ENCODE results near the gene LNP1. TPM values are rescaled to one million over a fixed set of nuclear protein-coding genes. Genes with fewer than 3 reads are reported as not detected.

The LNP1 gene
- total RNA-seq, 1 donor from 2014 or later, result 2.6 TPM

DNA sequence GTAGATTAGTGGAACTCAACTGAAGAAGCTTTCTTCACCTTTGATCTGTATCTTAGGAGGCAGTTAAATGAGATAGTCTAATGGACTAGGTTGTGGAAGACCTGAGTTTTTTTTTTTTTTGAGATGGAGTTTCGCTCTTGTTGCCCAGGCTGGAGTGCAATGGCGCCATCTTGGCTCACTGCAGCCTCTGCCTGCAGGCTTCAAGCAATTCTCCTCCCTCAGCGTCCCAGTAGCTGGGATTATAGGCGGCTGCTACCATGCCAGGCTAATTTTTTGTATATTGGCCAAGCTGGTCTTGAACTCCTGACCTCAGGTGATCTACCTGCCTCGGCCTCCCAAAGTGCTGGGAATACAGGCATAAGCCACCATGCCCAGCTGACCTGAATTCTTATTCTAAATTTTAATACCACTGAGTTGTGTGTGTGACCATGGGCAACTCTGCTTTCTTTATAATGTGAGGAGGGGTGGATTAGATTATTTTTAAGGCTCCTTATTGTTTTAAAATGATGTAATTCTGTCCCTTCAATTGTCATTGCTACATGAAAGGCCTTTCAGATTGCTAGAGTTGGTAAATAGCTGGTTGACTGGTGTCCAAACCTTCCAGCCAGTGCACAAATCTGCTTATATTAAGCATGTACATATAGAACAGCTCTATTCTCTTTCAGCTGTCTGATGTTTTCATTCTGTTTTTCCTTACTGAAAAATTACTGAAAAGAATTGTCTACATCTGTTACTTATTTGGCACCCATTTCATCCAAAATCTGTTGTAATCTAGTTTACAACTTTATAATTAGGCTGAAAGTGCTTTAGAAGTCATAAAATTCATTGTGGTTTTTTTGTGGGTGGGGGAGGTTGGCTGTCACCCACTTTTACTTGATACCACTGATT is 2.3 kb downstream of the LNP1 start:
- no peak overlapping the region for H3K9ac ChIP-seq (ENCODE audit: low read length)
- no peaks in the 10 kb centered on the region for H3K27me3 Mint-ChIP-seq (ENCODE audit: low read depth, unreplicated experiment)
- H3K4me1 ChIP-seq (ENCODE audit: insufficient read depth, low read length), result peaks cover 11% of the 10 kb centered on the region
- peaks cover 2% of the 10 kb centered on the region for H3K36me3 Mint-ChIP-seq (ENCODE audit: low read depth, unreplicated experiment)
- FAIRE-seq (no peak), DNase-seq (ENCODE audit: low read depth) (no peak)
- no peaks in the 10 kb centered on the region for H3K27me3 ChIP-seq (ENCODE audit: insufficient read depth, low read length)
- H3K4me1 Mint-ChIP-seq (ENCODE audit: low read depth, unreplicated experiment), result peaks cover 12% of the 10 kb centered on the region
- peaks cover 5% of the 10 kb centered on the region for H3K9me3 Mint-ChIP-seq (ENCODE audit: unreplicated experiment)
- H2AFZ ChIP-seq (ENCODE audit: low read depth, low read length), result no peak overlapping the region
- H3K79me2 ChIP-seq (ENCODE audit: insufficient read depth, low read length), result peaks cover 40% of the 10 kb centered on the region
- H4K20me1 ChIP-seq (ENCODE audit: insufficient read depth, low read length), result peaks cover 16% of the 10 kb centered on the region
- H3K27ac Mint-ChIP-seq (ENCODE audit: unreplicated experiment), result peak overlapping the region; percentile 55
- no peak overlapping the region for H3K27ac ChIP-seq (ENCODE audit: low read depth, low read length)
- no peaks in the 10 kb centered on the region for H3K9me3 ChIP-seq (ENCODE audit: insufficient read depth, low read depth, low read length)
- TF ChIP-seq EZH2 (IDR thresholded peaks at IDR 0.05; ENCODE audit: insufficient read depth, low read length), result no peak
- TF ChIP-seq, protein P1, sequence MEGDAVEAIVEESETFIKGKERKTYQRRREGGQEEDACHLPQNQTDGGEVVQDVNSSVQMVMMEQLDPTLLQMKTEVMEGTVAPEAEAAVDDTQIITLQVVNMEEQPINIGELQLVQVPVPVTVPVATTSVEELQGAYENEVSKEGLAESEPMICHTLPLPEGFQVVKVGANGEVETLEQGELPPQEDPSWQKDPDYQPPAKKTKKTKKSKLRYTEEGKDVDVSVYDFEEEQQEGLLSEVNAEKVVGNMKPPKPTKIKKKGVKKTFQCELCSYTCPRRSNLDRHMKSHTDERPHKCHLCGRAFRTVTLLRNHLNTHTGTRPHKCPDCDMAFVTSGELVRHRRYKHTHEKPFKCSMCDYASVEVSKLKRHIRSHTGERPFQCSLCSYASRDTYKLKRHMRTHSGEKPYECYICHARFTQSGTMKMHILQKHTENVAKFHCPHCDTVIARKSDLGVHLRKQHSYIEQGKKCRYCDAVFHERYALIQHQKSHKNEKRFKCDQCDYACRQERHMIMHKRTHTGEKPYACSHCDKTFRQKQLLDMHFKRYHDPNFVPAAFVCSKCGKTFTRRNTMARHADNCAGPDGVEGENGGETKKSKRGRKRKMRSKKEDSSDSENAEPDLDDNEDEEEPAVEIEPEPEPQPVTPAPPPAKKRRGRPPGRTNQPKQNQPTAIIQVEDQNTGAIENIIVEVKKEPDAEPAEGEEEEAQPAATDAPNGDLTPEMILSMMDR (IDR thresholded peaks at IDR 0.05; ENCODE audit: insufficient read depth, low read depth, low read length), result no peak
- H3K4me3 ChIP-seq (ENCODE audit: insufficient read depth, low read depth, low read length), result peak overlapping the region; percentile 82
- H3K36me3 ChIP-seq (ENCODE audit: insufficient read depth, low read length), result no peaks in the 10 kb centered on the region
- H3K4me3 Mint-ChIP-seq (ENCODE audit: unreplicated experiment), result peak overlapping the region; percentile 92
- peak overlapping the region; percentile 96 for H3K4me2 ChIP-seq (ENCODE audit: low read length)

DNA sequence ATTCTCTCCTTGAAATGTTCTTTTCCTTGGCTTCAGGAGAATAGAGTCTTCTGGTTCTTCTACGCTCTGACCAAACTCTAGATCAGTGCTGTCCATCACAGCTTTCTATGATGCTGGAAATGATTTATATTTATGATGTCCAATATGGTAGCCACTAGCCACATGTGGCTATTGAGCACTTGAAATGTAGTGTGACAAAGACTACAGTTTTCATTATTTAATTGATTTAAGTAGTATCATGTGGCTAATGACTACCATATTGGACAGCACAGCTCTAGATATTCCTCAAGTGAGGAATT is 2.9 kb downstream of the LNP1 start:
- DNase-seq (ENCODE audit: low read depth) (no peak), FAIRE-seq (no peak)
- Histone ChIP-seq H3K27ac (ENCODE audit: low read depth, low read length) (no peak overlapping the region), H3K79me2 (ENCODE audit: insufficient read depth, low read length) (peaks cover 35% of the 10 kb centered on the region), H3K4me3 (ENCODE audit: insufficient read depth, low read depth, low read length) (no peak overlapping the region), H4K20me1 (ENCODE audit: insufficient read depth, low read length) (peaks cover 12% of the 10 kb centered on the region), H3K9me3 (ENCODE audit: insufficient read depth, low read depth, low read length) (no peaks in the 10 kb centered on the region), H2AFZ (ENCODE audit: low read depth, low read length) (no peak overlapping the region), H3K4me2 (ENCODE audit: low read length) (peak overlapping the region; percentile 96), H3K27me3 (ENCODE audit: insufficient read depth, low read length) (no peaks in the 10 kb centered on the region), H3K36me3 (ENCODE audit: insufficient read depth, low read length) (no peaks in the 10 kb centered on the region), H3K4me1 (ENCODE audit: insufficient read depth, low read length) (peaks cover 10% of the 10 kb centered on the region), H3K9ac (ENCODE audit: low read length) (no peak overlapping the region)
- Mint-ChIP-seq H3K4me1 (ENCODE audit: low read depth, unreplicated experiment) (peaks cover 8% of the 10 kb centered on the region), H3K36me3 (ENCODE audit: low read depth, unreplicated experiment) (peaks cover 2% of the 10 kb centered on the region), H3K4me3 (ENCODE audit: unreplicated experiment) (peak overlapping the region; percentile 92), H3K27ac (ENCODE audit: unreplicated experiment) (no peak overlapping the region), H3K27me3 (ENCODE audit: low read depth, unreplicated experiment) (no peaks in the 10 kb centered on the region), H3K9me3 (ENCODE audit: unreplicated experiment) (peaks cover 5% of the 10 kb centered on the region)
- TF ChIP-seq, protein P1 (IDR thresholded peaks at IDR 0.05; ENCODE audit: insufficient read depth, low read depth, low read length), result no peak
- no peak for TF ChIP-seq EZH2 (IDR thresholded peaks at IDR 0.05; ENCODE audit: insufficient read depth, low read length)

DNA sequence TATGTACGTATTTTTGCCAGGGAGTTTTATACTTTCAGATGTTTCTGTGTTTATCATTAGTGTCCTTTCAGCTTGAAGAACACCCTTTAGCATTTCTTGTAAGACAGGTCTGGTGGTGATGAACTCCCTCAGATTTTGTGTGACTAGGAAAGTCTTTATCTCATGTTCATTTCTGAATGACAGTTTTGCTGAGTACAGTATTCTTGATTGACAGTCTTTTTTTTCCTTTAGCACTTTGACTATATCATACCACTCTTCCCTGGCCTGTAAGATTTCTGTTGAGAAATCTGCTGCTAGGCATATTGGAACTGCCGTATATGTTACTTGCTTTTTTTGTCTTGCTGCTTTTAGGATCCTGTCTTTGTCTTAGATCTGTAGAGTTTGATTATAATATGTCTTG is 5.8 kb downstream of the LNP1 start:
- Histone ChIP-seq H3K36me3 (ENCODE audit: insufficient read depth, low read length) (no peaks in the 10 kb centered on the region), H3K27me3 (ENCODE audit: insufficient read depth, low read length) (no peaks in the 10 kb centered on the region), H3K4me2 (ENCODE audit: low read length) (no peak overlapping the region), H3K9me3 (ENCODE audit: insufficient read depth, low read depth, low read length) (no peaks in the 10 kb centered on the region), H3K4me1 (ENCODE audit: insufficient read depth, low read length) (peaks cover 3% of the 10 kb centered on the region), H3K79me2 (ENCODE audit: insufficient read depth, low read length) (peaks cover 10% of the 10 kb centered on the region), H3K9ac (ENCODE audit: low read length) (no peak overlapping the region), H3K27ac (ENCODE audit: low read depth, low read length) (no peak overlapping the region), H3K4me3 (ENCODE audit: insufficient read depth, low read depth, low read length) (no peak overlapping the region), H2AFZ (ENCODE audit: low read depth, low read length) (no peak overlapping the region), H4K20me1 (ENCODE audit: insufficient read depth, low read length) (no peaks in the 10 kb centered on the region)
- TF ChIP-seq EZH2 (IDR thresholded peaks at IDR 0.05; ENCODE audit: insufficient read depth, low read length), result no peak
- TF ChIP-seq, protein P1 (IDR thresholded peaks at IDR 0.05; ENCODE audit: insufficient read depth, low read depth, low read length), result no peak
- Mint-ChIP-seq H3K4me3 (ENCODE audit: unreplicated experiment) (no peak overlapping the region), H3K4me1 (ENCODE audit: low read depth, unreplicated experiment) (peaks cover 3% of the 10 kb centered on the region), H3K27me3 (ENCODE audit: low read depth, unreplicated experiment) (no peaks in the 10 kb centered on the region), H3K27ac (ENCODE audit: unreplicated experiment) (no peak overlapping the region), H3K9me3 (ENCODE audit: unreplicated experiment) (peaks cover 5% of the 10 kb centered on the region), H3K36me3 (ENCODE audit: low read depth, unreplicated experiment) (peaks cover 7% of the 10 kb centered on the region)
- FAIRE-seq, result no peak
- no peak for DNase-seq (ENCODE audit: low read depth)

Measured in astrocyte (in vitro differentiated cells and primary cell).